Renal cortex interstitium (tissue), 11 donors: ENCODE data around the gene PDSS2. TPM values are rescaled to one million over a fixed set of nuclear protein-coding genes. Genes with fewer than 3 reads are reported as not detected.
A peak's percentile ranks its signal among the peaks of the same experiment; 100 is the strongest.
"Not testable (repeated sequence)": the region's sequence is repeated elsewhere in the genome, so short reads cannot be mapped to it uniquely, and the experiment has no call there.

Source experiments
- DNase-seq, 11 donors: peaks; one replicate each; pipeline ENCODE4 v3.0.0-alpha.2; 2013; ENCODE audit warnings: low read depth in 9 of 11, low spot score in 4 of 11; ENCODE audit errors: extremely low read depth in 1 of 11
- polyA plus RNA-seq, 3 donors: library from polyadenylated mRNA; unstranded; fragments of 120-200 nt; gene quantifications; one replicate each; pipeline ENCODE4 v1.2.1, GENCODE V29; 2013; ENCODE audit not compliant: insufficient read length in 3 of 3

The PDSS2 gene
- polyA plus RNA-seq, 3 donors: 16.7 to 20.1 (median 18.1) TPM

- no peak for DNase-seq
Observed at GRCh38 chr6:107121964-107122495, 337.3 kb downstream of the PDSS2 start.

- DNase-seq: no peak
Observed at GRCh38 chr6:107121266-107121665, 338.1 kb downstream of the PDSS2 start.

- DNase-seq: no peak
Observed at GRCh38 chr6:107120404-107120803, 339.0 kb downstream of the PDSS2 start.

- DNase-seq: no peak
Observed at GRCh38 chr6:107118976-107119375, 340.4 kb downstream of the PDSS2 start.

GRCh38 chr6:107118540-107118939, 340.8 kb downstream of the PDSS2 start:
- DNase-seq: not testable (repeated sequence)

- DNase-seq: peak in 1 of 11 donors; percentile 13
Observed at GRCh38 chr6:107116931-107117330, 342.4 kb downstream of the PDSS2 start.

- DNase-seq: peak in 5 of 11 donors; percentile 28 to 52 (median 45)
Observed at GRCh38 chr6:107116328-107116892, 343.0 kb downstream of the PDSS2 start.

GRCh38 chr6:107115695-107116327, 343.6 kb downstream of the PDSS2 start:
- peak in 7 of 11 donors; percentile 36 to 64 (median 56) for DNase-seq

GRCh38 chr6:107114926-107115694, 344.3 kb downstream of the PDSS2 start, which contains the start of gene BEND3:
TSS of gene BEND3 (minus strand) at chr6:107115515. CDS start at chr6:107099285, 16,230 bp downstream.
- peak in 5 of 11 donors; percentile 23 to 44 (median 31) for DNase-seq

- peak in 9 of 11 donors; percentile 60 to 85 (median 81) for DNase-seq
Observed at GRCh38 chr6:107114213-107114925, 345.0 kb downstream of the PDSS2 start.

- DNase-seq: no peak
Observed at GRCh38 chr6:107110200-107110599, 349.2 kb downstream of the PDSS2 start.

GRCh38 chr6:107108201-107108890, 351.0 kb downstream of the PDSS2 start:
- peak in 1 of 11 donors; percentile 16 for DNase-seq

GRCh38 chr6:107107791-107108190, 351.6 kb downstream of the PDSS2 start:
- DNase-seq: no peak

GRCh38 chr6:107106165-107106564, 353.2 kb downstream of the PDSS2 start:
- DNase-seq: no peak

GRCh38 chr6:107105511-107106116, 353.8 kb downstream of the PDSS2 start:
- DNase-seq: no peak

GRCh38 chr6:107103082-107103481, 356.3 kb downstream of the PDSS2 start:
- no peak for DNase-seq
